ENCODE measurements around the gene QRICH1.

The QRICH1 gene

GRCh38 chr3:49119439-49119838 lies 25.6 kb upstream of the QRICH1 start:
- no peak for DNase-seq

DNA sequence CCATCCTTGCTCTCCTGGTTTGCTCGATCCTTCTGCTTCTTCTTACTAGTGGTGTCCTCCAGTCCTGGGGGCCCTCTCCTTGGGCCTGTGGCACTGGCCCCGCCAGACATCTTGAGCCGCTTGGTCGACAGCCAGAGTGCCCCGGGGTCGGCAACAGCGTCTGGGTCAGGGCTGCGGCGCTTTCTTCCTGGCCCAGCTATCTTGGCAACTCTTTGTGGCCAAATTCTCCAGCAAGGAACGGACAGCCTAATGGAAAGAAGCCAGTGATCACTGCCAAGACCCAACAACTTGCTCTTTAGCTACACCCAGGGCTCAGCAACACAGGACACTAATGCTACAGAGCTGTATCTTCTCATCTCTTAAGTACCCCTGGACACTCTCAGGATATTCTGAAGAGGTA lies 25.2 kb upstream of the QRICH1 start:
- DNase-seq = no peak

- no peak for DNase-seq
These were observed 18.4 kb upstream of the QRICH1 start for GRCh38 chr3:49112262-49112661.

GRCh38 chr3:49111347-49111746 lies 17.5 kb upstream of the QRICH1 start:
- DNase-seq = no peak

GRCh38 chr3:49110780-49111179 lies 16.9 kb upstream of the QRICH1 start:
- DNase-seq = no peak

DNA sequence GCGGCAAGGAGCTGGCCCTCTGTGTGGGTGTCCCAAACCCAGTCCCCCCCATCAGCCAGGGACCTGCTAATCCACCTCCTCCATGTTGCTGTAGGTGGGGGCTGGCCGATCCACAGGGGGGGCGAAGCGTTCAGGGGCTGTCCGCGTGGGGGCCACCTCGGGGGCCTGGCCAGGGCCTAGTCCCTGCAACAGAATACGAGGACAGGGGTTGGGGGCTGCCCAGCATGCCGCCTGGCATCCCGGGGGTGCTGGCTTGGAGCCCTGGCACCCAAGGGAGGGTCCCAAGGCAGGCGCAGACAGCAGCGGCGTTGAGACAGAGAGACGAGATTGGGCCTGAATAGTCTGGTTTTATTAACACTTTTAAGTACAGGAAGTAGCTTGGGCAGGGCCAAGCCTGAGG lies 14.5 kb upstream of the QRICH1 start:
- DNase-seq = no peak

GRCh38 chr3:49104427-49105291 lies 10.8 kb upstream of the QRICH1 start, which contains the start of gene QARS1:
QARS1 (minus strand) TSS chr3:49104757; CDS start chr3:49104733, 24 bp downstream.
- DNase-seq = peak; percentile 20

DNA sequence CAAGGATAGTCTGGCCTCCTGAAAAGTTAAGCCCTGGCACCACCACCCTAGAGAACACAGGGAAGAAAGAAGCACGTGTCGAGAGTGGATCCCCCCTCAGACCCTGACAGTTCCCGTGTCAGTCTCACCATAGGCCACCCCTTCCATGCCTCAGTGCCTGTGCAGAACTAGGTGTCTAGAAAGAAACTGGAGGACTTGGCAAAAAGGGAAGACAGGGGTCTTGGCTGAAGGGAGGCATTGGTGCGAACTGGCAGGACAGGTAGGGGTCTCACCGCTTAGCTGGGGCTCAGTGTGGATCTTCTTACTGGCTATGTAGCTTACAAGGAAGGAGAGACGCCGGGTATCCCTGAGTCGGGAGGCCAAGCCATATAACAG lies 10.2 kb upstream of the QRICH1 start:
- no peak for DNase-seq

- DNase-seq = no peak
These were observed 6.3 kb upstream of the QRICH1 start for GRCh38 chr3:49100046-49100615.

DNA sequence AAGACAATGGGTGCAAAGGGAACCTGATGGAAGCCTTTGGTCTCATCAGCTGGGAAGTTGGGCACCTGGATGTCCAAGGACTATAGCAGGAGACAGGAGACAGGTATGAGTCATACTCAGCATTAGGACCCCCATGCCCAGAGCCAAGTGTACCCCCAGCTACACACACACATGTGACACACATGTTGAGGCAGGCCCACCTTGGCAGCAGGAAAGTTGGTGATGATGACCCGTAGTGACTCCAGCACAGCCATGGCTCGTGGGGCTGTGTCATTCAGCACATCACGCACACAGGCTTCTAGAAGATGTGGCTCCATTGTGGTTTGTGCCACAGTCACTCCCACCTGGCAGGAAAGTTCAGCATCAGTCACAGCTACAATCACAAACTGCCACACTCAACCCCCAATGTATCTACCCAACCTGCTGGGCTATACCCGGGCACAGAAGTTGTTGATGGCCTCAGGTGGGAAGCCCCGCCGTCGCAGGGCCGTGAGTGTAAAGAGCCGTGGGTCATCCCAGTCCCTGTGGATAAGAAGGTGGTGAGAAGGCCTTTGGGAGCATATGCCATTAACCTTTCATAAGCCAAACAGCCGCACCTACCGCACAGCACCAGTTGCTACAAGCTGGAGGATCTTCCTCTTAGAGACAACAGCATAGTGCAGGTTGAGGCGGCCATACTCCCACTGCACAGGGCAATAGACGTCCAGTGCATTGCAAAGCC lies 5.2 kb upstream of the QRICH1 start:
- DNase-seq = no peak

DNA sequence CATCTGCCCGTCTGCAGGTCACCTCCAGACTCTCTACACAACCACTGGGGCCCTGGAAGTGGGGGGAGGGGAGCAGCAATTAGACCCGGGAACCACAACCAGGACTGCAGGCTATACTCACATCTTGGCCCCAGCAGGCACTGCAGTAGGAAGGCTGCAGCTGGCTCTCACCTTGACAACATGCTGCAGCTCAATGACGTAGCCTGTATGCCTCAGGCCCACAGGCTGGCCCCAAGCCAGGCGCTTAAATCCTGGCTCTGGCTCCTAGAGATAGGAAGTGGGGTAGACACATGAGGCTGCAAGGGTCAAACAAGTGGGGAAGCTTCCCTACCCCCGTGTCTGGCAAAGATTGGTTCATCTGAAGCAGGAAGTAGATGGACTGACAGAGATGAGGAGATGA lies 4.6 kb upstream of the QRICH1 start:
- no peak for DNase-seq

GRCh38 chr3:49092938-49093852 lies 676 bp downstream of the QRICH1 start:
- DNase-seq = no peak

GRCh38 chr3:49081429-49081828 lies 12.4 kb downstream of the QRICH1 start:
- DNase-seq = no peak

DNA sequence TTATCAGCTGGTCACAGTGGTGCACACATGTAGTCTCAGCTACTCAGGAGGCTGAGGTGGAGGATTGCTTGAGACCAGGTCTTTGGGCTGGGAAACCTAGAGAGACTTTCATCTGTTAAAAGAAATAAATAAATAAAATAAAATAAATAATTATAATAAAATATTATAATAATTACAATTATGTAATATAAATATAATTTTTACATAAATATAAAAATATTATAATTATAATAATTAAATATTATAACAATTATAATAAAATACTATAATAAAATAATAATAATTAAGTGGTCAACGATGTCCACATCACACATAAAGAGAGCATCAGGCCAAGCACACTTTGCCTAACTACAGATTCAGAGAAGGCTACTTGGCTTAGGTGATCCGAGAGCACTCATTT lies 14.6 kb downstream of the QRICH1 start:
- no peak for DNase-seq

- DNase-seq = no peak
These were observed 17.2 kb downstream of the QRICH1 start for GRCh38 chr3:49076646-49077045.

DNA sequence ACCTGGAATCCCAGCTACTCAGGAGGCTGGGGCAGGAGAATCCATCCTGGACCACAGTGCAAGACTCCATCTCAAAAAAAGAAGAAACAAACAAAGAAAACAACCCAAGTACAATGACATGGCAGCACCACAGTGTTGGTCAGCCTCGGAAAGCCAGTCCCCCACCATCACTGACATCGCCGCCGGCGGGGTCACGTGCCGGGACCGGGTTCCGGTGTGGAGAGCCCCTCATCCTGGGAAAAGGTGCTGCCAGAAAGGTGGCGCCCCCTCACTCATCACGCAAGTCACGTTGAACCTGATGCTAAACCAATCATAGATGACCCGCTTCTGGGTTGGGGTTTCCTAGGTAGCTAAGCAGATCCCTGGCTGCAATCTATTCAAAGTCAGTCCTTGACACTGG lies 17.8 kb downstream of the QRICH1 start:
- no peak for DNase-seq

GRCh38 chr3:49058011-49058410 lies 35.9 kb downstream of the QRICH1 start:
- no peak for DNase-seq

DNA sequence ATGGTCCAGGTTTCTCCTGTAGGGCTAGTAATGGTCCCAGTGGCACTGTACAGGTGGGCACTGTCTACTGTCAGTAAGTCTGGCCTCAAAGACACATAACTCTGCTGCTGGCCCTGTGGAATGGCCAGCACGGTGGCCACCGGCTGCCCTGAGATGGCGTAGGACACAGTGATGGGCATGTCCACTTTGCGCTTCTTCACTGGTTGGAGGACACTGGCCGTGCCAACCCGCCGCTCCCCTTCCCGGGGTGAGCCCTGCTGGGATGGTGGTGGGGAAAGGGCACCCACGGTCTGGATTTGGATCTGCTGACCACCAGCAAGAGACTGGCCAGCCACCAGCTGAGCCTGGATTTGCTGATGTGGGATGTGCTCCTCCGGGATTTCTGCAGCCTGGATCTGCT lies 36.6 kb downstream of the QRICH1 start:
- no peak for DNase-seq

- no peak for DNase-seq
These were observed 39.5 kb downstream of the QRICH1 start for GRCh38 chr3:49054344-49054862.

DNA sequence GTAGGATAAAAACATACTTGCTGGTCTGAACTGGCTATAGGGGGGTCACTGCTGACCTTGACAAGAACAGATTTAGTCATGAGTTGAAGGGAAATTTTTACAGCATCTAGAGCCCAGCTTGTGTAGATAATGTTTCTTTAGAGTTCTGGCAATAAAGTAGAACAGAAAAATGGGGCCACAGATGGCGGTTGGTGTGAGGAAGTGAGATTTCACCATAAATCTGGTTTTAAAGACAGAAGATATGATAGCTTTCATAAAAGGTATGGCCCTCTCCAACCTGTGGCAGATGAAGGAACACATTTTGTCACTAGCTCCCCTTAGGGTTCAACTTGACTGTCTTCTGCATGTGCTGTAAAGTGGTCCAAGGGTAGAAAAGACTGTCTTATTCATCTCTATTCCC lies 40.3 kb downstream of the QRICH1 start:
- DNase-seq = no peak

GRCh38 chr3:49035281-49035680 lies 58.6 kb downstream of the QRICH1 start:
- DNase-seq = no peak

DNA sequence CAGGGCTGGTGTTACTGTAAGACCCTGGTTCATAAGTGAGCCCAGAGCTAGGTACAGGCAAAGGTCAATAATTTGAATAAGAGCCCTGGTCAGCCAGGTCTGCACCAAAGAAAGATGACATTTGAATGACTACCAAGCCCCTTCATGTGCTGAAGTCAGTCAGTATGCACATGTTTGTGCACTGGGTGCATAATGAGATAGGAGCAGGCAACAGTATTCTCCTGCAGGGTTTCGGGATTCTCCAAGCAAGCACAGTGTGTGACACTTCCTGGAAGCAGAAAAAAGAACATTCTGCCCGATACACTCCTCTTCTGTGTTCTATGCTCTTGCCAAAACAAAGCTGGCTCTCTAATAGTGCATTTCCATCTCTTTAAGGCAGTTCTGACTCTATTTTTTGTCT lies 59.2 kb downstream of the QRICH1 start:
- no peak for DNase-seq

All from NCI-H187 treated with DMSO at 0.1 percent for 48 hours (cell line).